Endometrial microvascular endothelial cells (primary cell): ENCODE results near the gene PLEKHO2. TPM values are rescaled to one million over a fixed set of nuclear protein-coding genes. Genes with fewer than 3 reads are reported as not detected.
"Not testable (repeated sequence)": the region's sequence is repeated elsewhere in the genome, so short reads cannot be mapped to it uniquely, and the experiment has no call there.

Experiments used
- in situ Hi-C: cut with HindIII; loops from 2 replicates; pipeline ENCODE4 v1.10.0; 2017; ENCODE audit warnings: low sequenced_read_pairs, low pct_unique_long_range_greater_than_20kb; ENCODE audit errors: inconsistent ontology term
- total RNA-seq: library from RNA; depleted of rRNA; stranded (reverse); fragments of >200 nt; gene quantifications from one replicate; pipeline ENCODE4 v1.2.3, GENCODE V29; 2015; ENCODE audit errors: inconsistent ontology term

Gene PLEKHO2
- total RNA-seq, result 28.8 TPM

DNA sequence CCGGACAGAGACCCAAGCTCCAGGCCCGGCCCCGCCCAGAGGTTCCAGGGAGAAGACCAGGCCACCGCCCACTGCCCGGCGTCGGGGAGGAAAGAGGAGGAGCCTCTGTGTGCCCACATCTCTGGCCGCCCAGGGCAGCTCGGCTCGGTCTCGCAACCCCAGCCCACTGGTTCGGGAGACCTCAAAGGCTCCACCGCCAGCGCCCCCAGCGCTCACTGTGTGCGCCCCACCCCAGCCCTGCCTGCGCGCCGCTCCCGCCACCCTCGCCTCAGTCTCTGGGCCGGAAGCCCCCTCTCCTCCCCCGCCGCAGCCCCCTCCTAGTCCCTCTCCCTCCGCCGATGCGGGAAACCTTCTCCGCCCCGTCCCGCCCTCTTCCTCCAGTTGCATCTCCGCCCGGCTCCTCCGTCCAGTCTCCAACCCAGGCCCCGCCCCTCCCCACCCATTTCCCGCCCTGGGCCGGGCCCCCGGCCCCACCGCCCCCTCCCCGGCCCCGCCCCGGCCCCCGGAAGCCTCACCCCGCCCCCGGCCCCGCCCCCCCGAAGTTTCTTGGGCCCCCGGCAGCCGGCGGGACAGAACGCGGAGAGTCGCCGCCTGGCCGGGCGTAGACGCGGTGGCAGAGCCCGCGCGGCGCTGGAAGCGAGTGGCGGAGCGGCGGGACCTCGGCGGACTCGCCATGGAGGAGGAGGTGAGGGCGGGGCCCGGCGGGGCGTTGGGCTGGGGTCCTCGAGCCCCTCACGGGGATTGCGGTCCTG, at the start of gene PLEKHO2:
PLEKHO2 (plus strand) TSS at position 572 of the 752 bp plus-strand sequence; CDS start at position 674, 102 bp downstream.
- in situ Hi-C loops, result no loop called here

DNA sequence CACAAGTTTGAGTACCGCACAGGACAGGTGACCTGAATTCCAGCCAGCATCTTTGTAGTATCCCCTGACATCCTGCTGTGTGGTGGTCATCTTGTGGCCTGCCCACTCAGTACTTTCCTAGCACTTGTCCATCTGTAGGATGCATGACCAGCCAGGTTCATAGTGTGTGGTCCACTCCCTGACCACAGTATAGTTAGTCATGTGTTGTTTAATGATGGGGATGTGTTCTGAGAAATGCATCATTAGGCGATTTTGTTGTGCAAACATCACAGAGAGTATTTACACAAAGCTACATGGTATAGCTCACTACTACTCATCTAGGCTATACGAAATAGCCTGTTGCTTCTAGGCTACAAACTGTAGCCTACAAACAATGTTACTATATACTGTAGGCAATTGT, 49.4 kb upstream of the PLEKHO2 start:
- in situ Hi-C loops, result no loop called here

DNA sequence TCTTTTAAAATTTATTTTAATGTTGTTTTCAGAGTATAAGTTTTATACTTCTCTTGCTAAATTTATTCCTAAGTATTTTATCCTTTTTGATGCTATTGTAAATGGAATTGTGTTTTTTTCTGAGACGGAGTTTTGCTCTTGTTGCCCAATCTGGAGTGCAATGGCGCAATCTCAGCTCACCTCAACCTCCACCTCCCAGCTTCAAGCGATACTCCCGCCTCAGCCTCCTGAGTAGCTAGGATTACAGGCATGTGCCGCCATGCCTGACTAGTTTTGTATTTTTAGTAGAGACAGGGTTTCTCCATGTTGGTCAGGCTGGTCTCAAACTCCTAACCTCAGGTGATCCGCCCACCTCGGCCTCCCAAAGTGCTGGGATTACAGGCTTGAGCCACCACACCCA, 46.4 kb upstream of the PLEKHO2 start:
- in situ Hi-C loops, result not testable (repeated sequence)

DNA sequence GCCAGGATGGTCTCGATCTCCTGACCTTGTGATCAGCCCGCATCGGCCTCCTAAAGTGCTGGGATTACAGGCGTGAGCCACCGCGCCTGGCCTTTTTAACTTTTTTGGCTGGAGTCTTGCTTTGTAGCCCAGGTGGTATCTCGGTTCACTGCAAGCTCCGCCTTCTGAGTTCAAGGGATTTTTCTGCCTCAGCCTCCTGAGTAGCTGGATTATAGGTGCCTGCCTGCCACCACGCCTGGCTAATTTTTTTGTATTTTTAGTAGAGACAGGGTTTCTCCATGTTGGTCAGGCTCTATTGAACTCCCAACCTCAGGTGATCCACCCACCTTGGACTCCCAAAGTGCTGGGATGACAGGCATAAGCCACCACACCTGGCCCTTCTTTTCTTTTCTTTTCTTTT, 45.8 kb upstream of the PLEKHO2 start:
- in situ Hi-C loops, result not testable (repeated sequence)

DNA sequence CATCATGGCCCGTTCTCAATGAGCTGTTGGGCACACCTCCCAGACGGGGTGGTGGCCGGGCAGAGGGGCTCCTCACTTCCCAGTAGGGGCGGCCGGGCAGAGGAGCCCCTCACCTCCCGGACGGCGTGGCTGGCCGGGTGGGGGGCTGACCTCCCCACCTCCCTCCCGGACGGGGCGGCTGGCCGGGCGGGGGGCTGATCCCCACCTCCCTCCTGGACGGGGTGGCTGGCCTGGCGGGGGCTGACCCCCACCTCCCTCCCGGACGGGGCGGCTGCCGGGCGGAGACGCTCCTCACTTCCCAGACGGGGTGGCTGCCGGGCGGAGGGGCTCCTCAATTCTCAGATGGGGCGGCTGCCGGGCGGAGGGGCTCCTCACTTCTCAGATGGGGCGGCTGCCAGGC, 42.8 kb upstream of the PLEKHO2 start:
- in situ Hi-C loops, result not testable (repeated sequence)

GRCh38 chr15:64800476-64800875, 41.2 kb upstream of the PLEKHO2 start:
- in situ Hi-C loops, result no loop called here

DNA sequence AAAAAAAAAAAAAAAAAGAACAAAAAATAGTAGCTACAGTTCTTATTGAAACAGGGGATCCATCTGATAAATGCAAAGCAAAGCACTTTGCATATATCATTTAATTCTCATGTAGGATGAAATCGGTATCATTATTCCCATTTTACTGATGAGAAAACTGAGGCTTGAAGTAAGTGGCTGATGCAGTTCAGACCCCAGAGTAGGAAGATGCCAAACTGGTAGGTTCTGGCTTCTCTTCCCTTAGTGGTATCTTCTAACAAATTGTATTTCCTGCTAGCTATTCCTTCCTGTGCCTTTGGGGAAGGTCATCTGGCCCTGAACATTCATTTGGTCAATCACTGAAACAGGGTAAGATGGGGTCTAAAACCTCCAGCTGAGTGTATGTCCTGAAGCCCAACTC, 38.2 kb upstream of the PLEKHO2 start:
- in situ Hi-C loops, result no loop called here

GRCh38 chr15:64804619-64805018, 37.1 kb upstream of the PLEKHO2 start:
- in situ Hi-C loops, result no loop called here

GRCh38 chr15:64806509-64806908, 35.2 kb upstream of the PLEKHO2 start:
- in situ Hi-C loops, result no loop called here

- in situ Hi-C loops, result no loop called here
Observed at GRCh38 chr15:64807051-64807749, 34.5 kb upstream of the PLEKHO2 start.

GRCh38 chr15:64807751-64808222, 33.9 kb upstream of the PLEKHO2 start:
- in situ Hi-C loops, result no loop called here

- in situ Hi-C loops, result no loop called here
Observed at GRCh38 chr15:64808785-64809453, 32.8 kb upstream of the PLEKHO2 start.

DNA sequence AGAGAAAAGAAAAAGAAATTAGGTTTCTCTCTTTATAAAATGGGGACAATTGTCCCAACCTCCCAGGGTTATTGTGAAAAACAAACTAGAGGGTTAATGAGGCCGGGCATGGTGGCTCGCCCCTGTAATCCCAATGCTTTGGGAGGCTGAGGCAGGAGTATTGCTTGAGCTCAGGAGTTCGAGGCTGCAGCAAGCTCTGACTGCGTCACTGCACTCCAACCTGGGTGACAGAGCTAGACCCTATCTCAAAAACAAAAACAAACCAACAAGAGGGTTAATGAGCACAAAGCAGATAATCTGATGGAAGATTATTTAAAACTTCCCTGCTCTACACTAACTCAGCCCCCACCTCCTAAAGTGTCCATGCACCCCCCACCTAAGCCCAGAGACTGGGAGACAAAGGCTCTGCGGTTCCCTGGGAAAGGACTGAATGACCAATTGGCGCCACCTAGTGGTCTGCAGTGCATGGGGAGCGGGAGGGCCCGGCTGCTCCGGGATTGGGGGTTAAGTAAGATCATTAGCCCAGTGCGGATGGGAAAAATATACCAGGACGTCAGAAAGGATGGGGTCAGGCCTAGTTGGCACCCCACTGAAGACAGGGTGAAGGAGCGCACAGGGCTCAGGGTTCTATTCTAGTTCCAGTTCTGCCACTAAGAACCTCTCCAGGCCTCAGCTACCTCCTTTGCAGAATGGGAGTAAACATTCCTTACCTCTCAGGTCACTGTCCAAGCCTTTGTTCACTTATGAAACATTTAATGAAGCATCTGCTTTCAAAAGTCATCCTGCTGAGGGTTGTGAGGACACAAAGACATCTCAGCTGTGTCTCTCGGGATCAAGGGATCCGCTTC, 31.8 kb upstream of the PLEKHO2 start:
- in situ Hi-C loops, result no loop called here

GRCh38 chr15:64810497-64811326, 31.0 kb upstream of the PLEKHO2 start:
- in situ Hi-C loops, result no loop called here

GRCh38 chr15:64813075-64813474, 28.6 kb upstream of the PLEKHO2 start:
- in situ Hi-C loops, result no loop called here

DNA sequence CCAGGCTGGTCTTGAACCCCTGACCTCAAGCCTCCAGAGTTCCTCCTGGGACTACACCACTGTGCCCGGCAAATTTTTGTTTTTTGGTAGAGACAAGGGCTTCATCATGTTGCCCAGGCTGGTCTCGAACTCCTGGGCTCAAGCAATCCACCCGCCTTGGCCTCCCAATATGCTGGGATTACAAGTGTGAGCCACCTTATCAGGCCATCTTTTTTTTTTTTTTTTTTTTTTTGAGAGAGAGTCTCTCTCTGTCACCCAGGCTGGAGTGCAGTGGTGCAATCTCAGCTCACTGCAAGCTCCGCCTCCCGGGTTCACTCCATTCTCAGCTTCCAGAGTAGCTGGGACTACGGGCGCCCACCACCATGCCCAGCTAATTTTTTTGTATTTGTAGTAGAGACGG, 27.4 kb upstream of the PLEKHO2 start:
- in situ Hi-C loops, result not testable (repeated sequence)

DNA sequence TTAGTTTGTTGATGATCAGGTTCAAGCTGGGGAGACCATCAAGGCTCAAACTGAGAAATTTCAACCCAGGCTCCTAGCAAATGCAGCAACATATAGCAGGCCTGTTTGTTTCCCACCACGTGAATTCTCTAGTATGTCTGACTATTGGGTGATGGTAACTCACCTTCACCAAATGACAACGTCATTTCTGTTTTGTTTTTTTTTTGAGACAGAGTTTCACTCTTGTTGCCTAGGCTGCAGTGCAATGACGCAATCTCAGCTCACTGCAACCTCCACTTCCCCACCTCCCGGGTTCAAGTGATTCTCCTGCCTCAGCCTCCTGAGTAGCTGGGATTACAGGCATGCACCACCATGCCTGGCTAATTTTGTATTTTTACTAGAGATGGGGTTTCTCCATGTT, 26.8 kb upstream of the PLEKHO2 start:
- in situ Hi-C loops, result not testable (repeated sequence)

- in situ Hi-C loops, result no loop called here
Observed at GRCh38 chr15:64816452-64816851, 25.3 kb upstream of the PLEKHO2 start.
